AG09319 (cell line): ENCODE measurements around the gene PPP2R3A.

ENCODE experiments used
- DNase-seq: peaks from one replicate; pipeline ENCODE4 v3.0.0-alpha.2; 2010; ENCODE audit warnings: low read depth; ENCODE audit errors: extremely low read depth
- CTCF ChIP-seq: IDR thresholded peaks from 2 replicates; pipeline ENCODE4 v1.5.1; 2011; ENCODE audit warnings: low read depth, mild to moderate bottlenecking, inconsistent platforms, low read length, moderate library complexity

The PPP2R3A gene

GRCh38 chr3:136173939-136174490 lies 208.5 kb downstream of the PPP2R3A start:
- DNase-seq = no peak
- no peak for TF ChIP-seq CTCF

GRCh38 chr3:136177876-136178275 lies 212.3 kb downstream of the PPP2R3A start:
- no peak for DNase-seq
- TF ChIP-seq CTCF = no peak

GRCh38 chr3:136181741-136182140 lies 216.2 kb downstream of the PPP2R3A start:
- no peak for DNase-seq
- no peak for TF ChIP-seq CTCF

GRCh38 chr3:136184703-136185102 lies 219.2 kb downstream of the PPP2R3A start:
- no peak for DNase-seq

GRCh38 chr3:136186344-136186743 lies 220.8 kb downstream of the PPP2R3A start:
- TF ChIP-seq CTCF = no peak
- no peak for DNase-seq

More at GRCh38 chr3:136184703-136185102, 219.2 kb downstream of the PPP2R3A start:
- no peak for TF ChIP-seq CTCF

- no peak for TF ChIP-seq CTCF
- DNase-seq = no peak
These were observed 221.3 kb downstream of the PPP2R3A start for GRCh38 chr3:136186846-136187245.

GRCh38 chr3:136187868-136188267 lies 222.3 kb downstream of the PPP2R3A start:
- DNase-seq = no peak
- TF ChIP-seq CTCF = no peak
